DOHH2 (cell line): ENCODE data around the gene OR2AG1.
A peak's percentile ranks its signal among the peaks of the same experiment; 100 is the strongest.

Source experiments
- H3F3A ChIP-seq: fragments of 200-600 bp; sonication (generic), shearing (Covaris generic); 2 replicates; pipeline ENCODE4 v1.6.0; 2016; ENCODE audit warnings: antibody characterized with exemption, mild to moderate bottlenecking; ENCODE audit not compliant: control insufficient read depth, insufficient read depth
- H3K27ac ChIP-seq: fragments of 200-600 bp; sonication (generic); 2 replicates; pipeline ENCODE4 v1.5.1; 2014; ENCODE audit warnings: low read depth, mild to moderate bottlenecking, low read length, moderate library complexity
- H3K27me3 ChIP-seq: fragments of 200-600 bp; sonication (generic); 2 replicates; pipeline ENCODE4 v1.6.1; 2014; ENCODE audit warnings: mild to moderate bottlenecking, low read length, mixed read lengths; ENCODE audit not compliant: control insufficient read depth
- H3K36me3 ChIP-seq: fragments of 200-600 bp; sonication (generic); 2 replicates; pipeline ENCODE4 v1.6.1; 2014; ENCODE audit warnings: mild to moderate bottlenecking, low read length, moderate library complexity, mixed read lengths; ENCODE audit not compliant: control insufficient read depth
- H3K4me1 ChIP-seq: fragments of 200-600 bp; sonication (generic); 2 replicates; pipeline ENCODE4 v1.6.1; 2014; ENCODE audit warnings: mild to moderate bottlenecking, low read length, mixed read lengths; ENCODE audit not compliant: control insufficient read depth
- H3K4me2 ChIP-seq: fragments of 200-600 bp; sonication (generic); 2 replicates; pipeline ENCODE4 v1.6.0; 2014; ENCODE audit warnings: mild to moderate bottlenecking, low read length, moderate library complexity
- H3K4me3 ChIP-seq: fragments of 200-600 bp; sonication (generic); 2 replicates; pipeline ENCODE4 v1.5.1; 2014; ENCODE audit warnings: mild to moderate bottlenecking, low read length, mixed read lengths
- H3K79me2 ChIP-seq: fragments of 200-600 bp; sonication (generic); 2 replicates; pipeline ENCODE4 v1.6.1; 2014; ENCODE audit warnings: mild to moderate bottlenecking, low read length, mixed read lengths; ENCODE audit not compliant: control insufficient read depth
- H3K9me2 ChIP-seq: fragments of 200-600 bp; sonication (generic); replicated peaks from 2 replicates; pipeline ENCODE4 v1.6.1; 2014; ENCODE audit warnings: mild to moderate bottlenecking, low read length, mixed read lengths; ENCODE audit not compliant: control insufficient read depth
- H3K9me3 ChIP-seq: fragments of 200-600 bp; sonication (generic); 2 replicates; pipeline ENCODE4 v1.6.1; 2014; ENCODE audit warnings: antibody characterized with exemption, low read length, mixed read lengths; ENCODE audit not compliant: control insufficient read depth, insufficient read depth
- H4K20me1 ChIP-seq: fragments of 200-600 bp; sonication (generic); 2 replicates; pipeline ENCODE4 v1.6.0; 2014; ENCODE audit warnings: low read depth, mild to moderate bottlenecking, antibody characterized with exemption, low read length, moderate library complexity; ENCODE audit not compliant: control insufficient read depth, insufficient read depth
- EZH2phosphoT487 ChIP-seq: fragments of 200-600 bp; sonication (generic); IDR thresholded peaks from 2 replicates; pipeline ENCODE4 v1.6.1; 2017; ENCODE audit warnings: borderline replicate concordance, mild to moderate bottlenecking, antibody characterized with exemption, low read length, moderate library complexity, mixed read lengths
- TF ChIP-seq, protein P1 (sequence below): fragments of 200-600 bp; sonication (generic); IDR thresholded peaks from one replicate; pipeline ENCODE4 v1.5.1; 2014; ENCODE audit warnings: antibody characterized with exemption, mild to moderate bottlenecking, low read depth, low read length; ENCODE audit not compliant: poor library complexity, severe bottlenecking

OR2AG1 gene

DNA sequence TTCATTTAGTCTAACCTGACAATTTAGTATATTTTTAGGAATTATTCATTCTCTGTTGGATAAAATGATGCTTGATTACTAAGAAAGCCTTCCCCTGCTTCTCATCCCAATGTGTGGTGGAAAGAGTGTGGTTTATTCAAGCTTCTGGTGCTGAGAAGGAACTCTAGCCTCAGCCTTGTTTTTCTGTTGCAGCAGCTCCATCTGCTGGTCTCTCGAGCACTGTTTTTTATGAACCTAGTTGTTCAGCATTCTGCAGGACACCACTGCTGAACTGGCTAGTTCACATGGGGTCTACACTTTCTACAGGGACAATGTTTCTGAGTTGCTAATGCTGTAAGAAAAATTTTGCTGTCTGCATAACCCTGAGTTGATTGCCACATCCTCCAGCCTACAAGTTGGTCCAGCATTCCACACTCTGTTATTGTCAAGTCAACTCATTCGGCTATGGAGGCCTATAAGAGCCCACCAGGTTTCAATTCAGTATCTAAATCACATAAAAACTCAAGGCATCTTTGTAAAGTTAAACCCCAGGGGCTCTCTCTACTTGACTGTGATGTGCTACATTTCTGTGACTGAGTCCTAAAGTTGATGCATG lies 25.4 kb upstream of the OR2AG1 start:
- Histone ChIP-seq H3K36me3 (no peaks in the 10 kb centered on the region), H3K9me2 (no peaks in the 10 kb centered on the region), H3K79me2 (no peaks in the 10 kb centered on the region), H3K4me3 (no peak overlapping the region), H3F3A (no peaks in the 10 kb centered on the region), H3K4me2 (no peak overlapping the region), H3K9me3 (peaks cover under 1% of the 10 kb centered on the region; the same call in 1 of the 2 replicates), H3K27me3 (no peaks in the 10 kb centered on the region), H4K20me1 (no peaks in the 10 kb centered on the region), H3K27ac (no peak overlapping the region), H3K4me1 (no peaks in the 10 kb centered on the region)
- TF ChIP-seq EZH2phosphoT487, result no peak
- TF ChIP-seq, protein P1, sequence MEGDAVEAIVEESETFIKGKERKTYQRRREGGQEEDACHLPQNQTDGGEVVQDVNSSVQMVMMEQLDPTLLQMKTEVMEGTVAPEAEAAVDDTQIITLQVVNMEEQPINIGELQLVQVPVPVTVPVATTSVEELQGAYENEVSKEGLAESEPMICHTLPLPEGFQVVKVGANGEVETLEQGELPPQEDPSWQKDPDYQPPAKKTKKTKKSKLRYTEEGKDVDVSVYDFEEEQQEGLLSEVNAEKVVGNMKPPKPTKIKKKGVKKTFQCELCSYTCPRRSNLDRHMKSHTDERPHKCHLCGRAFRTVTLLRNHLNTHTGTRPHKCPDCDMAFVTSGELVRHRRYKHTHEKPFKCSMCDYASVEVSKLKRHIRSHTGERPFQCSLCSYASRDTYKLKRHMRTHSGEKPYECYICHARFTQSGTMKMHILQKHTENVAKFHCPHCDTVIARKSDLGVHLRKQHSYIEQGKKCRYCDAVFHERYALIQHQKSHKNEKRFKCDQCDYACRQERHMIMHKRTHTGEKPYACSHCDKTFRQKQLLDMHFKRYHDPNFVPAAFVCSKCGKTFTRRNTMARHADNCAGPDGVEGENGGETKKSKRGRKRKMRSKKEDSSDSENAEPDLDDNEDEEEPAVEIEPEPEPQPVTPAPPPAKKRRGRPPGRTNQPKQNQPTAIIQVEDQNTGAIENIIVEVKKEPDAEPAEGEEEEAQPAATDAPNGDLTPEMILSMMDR, result peak; percentile 63

DNA sequence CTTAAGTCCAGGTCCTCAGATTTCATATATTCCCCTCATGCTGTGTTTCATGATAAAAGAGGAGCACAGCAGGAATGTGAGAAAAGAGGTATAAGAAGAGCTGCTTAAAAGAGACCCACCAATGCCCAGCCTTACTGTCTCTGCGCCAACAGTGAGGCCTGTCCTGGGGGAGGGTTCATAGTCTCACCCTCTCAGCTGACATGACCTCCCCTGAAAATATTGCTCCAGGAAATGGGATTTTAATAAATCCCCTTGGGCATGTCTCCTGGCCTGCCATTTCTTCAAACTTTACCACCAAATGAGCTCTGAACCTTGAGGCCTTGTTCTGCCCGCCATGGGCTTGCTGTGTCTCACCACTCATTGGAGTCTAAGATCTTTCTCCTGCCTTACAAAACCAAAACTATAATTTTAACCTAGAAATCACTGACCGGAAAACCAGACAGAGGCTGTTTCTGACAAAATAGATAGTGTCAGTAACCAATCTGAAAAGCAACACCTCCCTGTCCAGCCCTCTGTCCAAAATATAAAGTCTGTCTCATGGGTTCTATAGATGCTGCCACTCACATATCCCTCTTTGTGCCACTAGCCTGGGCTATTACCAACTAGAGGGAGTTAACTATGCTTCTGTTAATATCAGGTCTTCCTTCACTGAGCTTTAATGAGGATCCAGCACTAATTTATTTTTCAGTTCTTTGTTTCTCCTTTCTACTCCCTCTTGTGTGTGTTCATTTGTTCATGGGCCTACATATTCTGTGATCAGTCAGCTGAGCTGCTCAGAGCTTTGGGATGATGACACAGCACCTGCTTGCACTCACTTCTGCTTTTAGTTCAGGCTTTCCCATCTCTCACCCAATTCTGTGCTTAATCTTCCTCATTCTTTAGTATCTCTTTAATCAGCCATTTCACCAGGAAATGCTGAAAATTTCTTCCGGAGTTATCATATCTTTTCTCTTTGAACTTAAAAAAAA lies 10.6 kb upstream of the OR2AG1 start, which contains the start of gene OR2AG2:
Gene OR2AG2, minus strand, starts transcription at position 51 of the 968 bp plus-strand sequence. CDS start 3,019 bp downstream, outside the sequence.
- no peaks in the 10 kb centered on the region for H3K36me3 ChIP-seq
- H4K20me1 ChIP-seq, result no peaks in the 10 kb centered on the region
- H3K4me1 ChIP-seq, result peaks cover 8% of the 10 kb centered on the region
- no peak within 1 kb of the TSS for H3K27ac ChIP-seq
- TF ChIP-seq EZH2phosphoT487, result no peak
- TF ChIP-seq, protein P1, result no peak
- H3K4me2 ChIP-seq, result no peak within 1 kb of the TSS
- H3K9me2 ChIP-seq, result no peaks in the 10 kb centered on the region
- 0 out of 2 replicates have a peak, but pooled peaks cover 4% of the 10 kb centered on the region for H3F3A ChIP-seq
- no peaks in the 10 kb centered on the region for H3K79me2 ChIP-seq
- H3K27me3 ChIP-seq, result no peaks in the 10 kb centered on the region
- H3K4me3 ChIP-seq, result no peak within 1 kb of the TSS
- H3K9me3 ChIP-seq, result no peaks in the 10 kb centered on the region

DNA sequence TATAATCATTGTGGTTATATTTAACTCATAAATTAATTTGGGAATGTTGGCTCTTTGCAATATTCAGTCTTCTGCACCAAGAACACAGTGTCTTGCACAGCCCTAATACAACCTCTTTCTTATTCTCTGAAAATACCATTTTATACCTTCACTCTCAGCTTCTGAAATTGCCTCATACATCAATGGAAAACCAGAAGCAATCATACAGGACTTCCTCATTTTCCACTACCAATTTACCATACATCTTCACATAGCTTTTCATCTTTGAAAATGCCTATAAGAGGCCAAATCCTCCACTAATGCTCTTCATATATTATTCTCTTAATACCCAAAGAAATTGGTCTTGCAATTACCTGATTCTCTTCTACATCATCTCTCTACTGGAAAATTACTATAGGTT lies 4.3 kb upstream of the OR2AG1 start:
- Histone ChIP-seq H4K20me1 (no peaks in the 10 kb centered on the region), H3K4me1 (no peaks in the 10 kb centered on the region), H3K4me3 (no peak overlapping the region), H3K79me2 (no peaks in the 10 kb centered on the region), H3K27me3 (no peaks in the 10 kb centered on the region), H3K9me2 (no peaks in the 10 kb centered on the region), H3K36me3 (no peaks in the 10 kb centered on the region), H3F3A (no peaks in the 10 kb centered on the region), H3K4me2 (no peak overlapping the region), H3K27ac (no peak overlapping the region), H3K9me3 (no peaks in the 10 kb centered on the region)
- TF ChIP-seq, protein P1, result no peak
- TF ChIP-seq EZH2phosphoT487, result no peak
